ENCODE results near the gene OR2J3.

DNA sequence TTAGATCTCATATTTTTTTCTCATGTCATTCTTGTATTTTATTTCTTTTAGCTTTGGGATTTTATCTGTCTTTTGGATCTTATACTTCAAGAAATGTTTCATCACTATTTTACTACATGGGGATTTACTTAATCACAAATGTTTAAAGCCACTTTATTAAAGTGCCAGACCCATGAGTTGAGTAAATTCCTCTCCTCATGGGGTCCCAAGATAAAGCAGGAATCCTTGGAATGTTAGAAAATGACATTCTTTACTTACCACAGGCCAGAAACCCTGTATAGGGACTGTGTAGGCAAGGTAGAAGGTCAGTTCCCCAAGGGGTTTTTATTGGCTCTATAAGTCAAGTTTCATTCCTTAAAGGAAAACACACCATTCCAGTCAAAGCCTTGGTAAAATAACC lies 34.5 kb downstream of the OR2J3 start:
- TF ChIP-seq, protein P1, sequence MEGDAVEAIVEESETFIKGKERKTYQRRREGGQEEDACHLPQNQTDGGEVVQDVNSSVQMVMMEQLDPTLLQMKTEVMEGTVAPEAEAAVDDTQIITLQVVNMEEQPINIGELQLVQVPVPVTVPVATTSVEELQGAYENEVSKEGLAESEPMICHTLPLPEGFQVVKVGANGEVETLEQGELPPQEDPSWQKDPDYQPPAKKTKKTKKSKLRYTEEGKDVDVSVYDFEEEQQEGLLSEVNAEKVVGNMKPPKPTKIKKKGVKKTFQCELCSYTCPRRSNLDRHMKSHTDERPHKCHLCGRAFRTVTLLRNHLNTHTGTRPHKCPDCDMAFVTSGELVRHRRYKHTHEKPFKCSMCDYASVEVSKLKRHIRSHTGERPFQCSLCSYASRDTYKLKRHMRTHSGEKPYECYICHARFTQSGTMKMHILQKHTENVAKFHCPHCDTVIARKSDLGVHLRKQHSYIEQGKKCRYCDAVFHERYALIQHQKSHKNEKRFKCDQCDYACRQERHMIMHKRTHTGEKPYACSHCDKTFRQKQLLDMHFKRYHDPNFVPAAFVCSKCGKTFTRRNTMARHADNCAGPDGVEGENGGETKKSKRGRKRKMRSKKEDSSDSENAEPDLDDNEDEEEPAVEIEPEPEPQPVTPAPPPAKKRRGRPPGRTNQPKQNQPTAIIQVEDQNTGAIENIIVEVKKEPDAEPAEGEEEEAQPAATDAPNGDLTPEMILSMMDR (IDR thresholded peaks at IDR 0.05), result no peak
- no peak for TF ChIP-seq POLR2A (IDR thresholded peaks at IDR 0.05)
